Lung (tissue), 12 donors: ENCODE data around the gene SUPT3H. TPM values are rescaled to one million over a fixed set of nuclear protein-coding genes. Genes with fewer than 3 reads are reported as not detected.

Experiments
- ATAC-seq: fragments of 200-7000 bp; cut with Tn5 transposase; one replicate; pipeline ENCODE4 v1.9.1; 2020; ENCODE audit warnings: moderate number of reproducible peaks; ENCODE audit not compliant: insufficient read depth, low FRiP score
- DNase-seq, 3 donors: peaks; one replicate each; pipeline ENCODE4 v3.0.0-alpha.2; 2013 to 2017
- H3K27ac ChIP-seq, 2 donors: one replicate each; pipeline ENCODE4 v1.5.1; 2013; ENCODE audit warnings: mild to moderate bottlenecking in 2 of 2, moderate library complexity in 2 of 2, control low read depth in 1 of 2, inconsistent platforms in 1 of 2, low read depth in 1 of 2, low read length in 1 of 2
- H3K27me3 ChIP-seq, 3 donors: one replicate each; pipeline ENCODE4 v1.5.1; 2013; ENCODE audit warnings: low read length in 2 of 3; ENCODE audit not compliant: control insufficient read depth in 3 of 3, insufficient read depth in 3 of 3
- H3K36me3 ChIP-seq, 4 donors: one replicate each; pipeline ENCODE4 v1.5.1; 2013; ENCODE audit warnings: low read length in 4 of 4, mild to moderate bottlenecking in 1 of 4, moderate library complexity in 1 of 4; ENCODE audit not compliant: control insufficient read depth in 4 of 4, insufficient read depth in 4 of 4
- H3K4me1 ChIP-seq, 5 donors: one replicate each; pipeline ENCODE4 v1.5.1; 2013; ENCODE audit warnings: low read length in 5 of 5, mild to moderate bottlenecking in 2 of 5, moderate library complexity in 1 of 5; ENCODE audit not compliant: control insufficient read depth in 5 of 5, insufficient read depth in 5 of 5
- H3K4me3 ChIP-seq: one replicate; pipeline ENCODE4 v1.5.1; 2013; ENCODE audit warnings: mild to moderate bottlenecking, control low read depth, moderate library complexity
- H3K9ac ChIP-seq, 2 donors: one replicate each; pipeline ENCODE4 v1.5.1; 2013; ENCODE audit warnings: low read length in 2 of 2, control low read depth in 1 of 2; ENCODE audit not compliant: insufficient read depth in 1 of 2
- H3K9me3 ChIP-seq, 4 donors: one replicate each; pipeline ENCODE4 v1.5.1; 2013; ENCODE audit warnings: low read length in 3 of 4, mild to moderate bottlenecking in 1 of 4, moderate library complexity in 1 of 4; ENCODE audit not compliant: control insufficient read depth in 4 of 4, insufficient read depth in 3 of 4
- CTCF ChIP-seq: IDR thresholded peaks from 2 replicates; pipeline ENCODE4 v1.5.1; 2012; ENCODE audit warnings: mild to moderate bottlenecking; ENCODE audit errors: control extremely low read depth, extremely low read depth
- WGBS, 2 donors: extraction: QIAGEN DNeasy Blood & Tissue Kit; methylation state at CpG; one replicate each; pipeline ENCODE4 v1.1.7; 2013; 5-methylcytosine and 5-hydroxymethylcytosine counted together
- polyA plus RNA-seq, 2 donors: library from polyadenylated mRNA; stranded (reverse); fragments of 200-250 nt; gene quantifications; one replicate each; pipeline ENCODE4 v1.2.1, GENCODE V29; 2013
- total RNA-seq, 2 donors: library from RNA; depleted of rRNA in 1 of 2; stranded (reverse); fragments of >200 nt in 1 of 2; gene quantifications; one replicate each; pipeline ENCODE4 v1.2.1, GENCODE V29; 2014 to 2021
- donor health status: control.
- donor health status: control.
- donor health status: Bipolar disorder and iron deficiency.
- donor health status: healthy.
- donor health status: DM: yes; HTN: yes; CAD: no.

The SUPT3H gene
- total and polyA plus RNA-seq, 4 donors = 5.2 to 17.4 (median 8.2) TPM

GRCh38 chr6:45206793-45207492, 170.8 kb downstream of the SUPT3H start:
- no peak overlapping the region for H3K9ac ChIP-seq

GRCh38 chr6:45201484-45201883, 176.2 kb downstream of the SUPT3H start:
- Histone ChIP-seq H3K27me3 (no peaks in the 10 kb centered on the region), H3K27ac (no peak overlapping the region), H3K4me1 (peaks cover 0 to 3% (median 0%) of the 10 kb centered on the region in 5 donors), H3K36me3 (no peaks in the 10 kb centered on the region), H3K4me3 (no peak overlapping the region), H3K9ac (no peak overlapping the region), H3K9me3 (no peaks in the 10 kb centered on the region)
- TF ChIP-seq CTCF = no peak
- WGBS, 2 donors = 93 to 94% methylated on average over 2 of the region's 2 CpGs
- ATAC-seq (no peak), DNase-seq (no peak)

More at GRCh38 chr6:45206793-45207492, 170.8 kb downstream of the SUPT3H start:
- Histone ChIP-seq H3K27me3 (no peaks in the 10 kb centered on the region), H3K27ac (no peak overlapping the region), H3K4me3 (no peak overlapping the region), H3K36me3 (no peaks in the 10 kb centered on the region), H3K9me3 (peaks cover 0 to 6% (median 1%) of the 10 kb centered on the region in 4 donors), H3K4me1 (no peaks in the 10 kb centered on the region)
- WGBS, 2 donors = 71% methylated on average over 1 of the region's 1 CpG
- DNase-seq = no peak
- no peak for TF ChIP-seq CTCF
- ATAC-seq = no peak

- H3K4me1 ChIP-seq = peaks cover 0 to 8% (median 0%) of the 10 kb centered on the region in 5 donors
- no peaks in the 10 kb centered on the region for H3K36me3 ChIP-seq
- no peak for TF ChIP-seq CTCF
- ATAC-seq (no peak), DNase-seq (no peak)
- no peaks in the 10 kb centered on the region for H3K27me3 ChIP-seq
- H3K9ac ChIP-seq = no peak overlapping the region
- H3K9me3 ChIP-seq = no peaks in the 10 kb centered on the region
- no peak overlapping the region for H3K27ac ChIP-seq
- H3K4me3 ChIP-seq = no peak overlapping the region
Observed at GRCh38 chr6:45200510-45200909, 177.2 kb downstream of the SUPT3H start.

- no peak for TF ChIP-seq CTCF
- Histone ChIP-seq H3K36me3 (no peaks in the 10 kb centered on the region), H3K27me3 (no peaks in the 10 kb centered on the region), H3K4me3 (no peak overlapping the region), H3K9ac (no peak overlapping the region), H3K27ac (no peak overlapping the region), H3K9me3 (no peaks in the 10 kb centered on the region), H3K4me1 (peaks cover 0 to 8% (median 0%) of the 10 kb centered on the region in 5 donors)
- DNase-seq (no peak), ATAC-seq (no peak)
Observed at GRCh38 chr6:45199554-45199953, 178.2 kb downstream of the SUPT3H start.
